ENCODE results near the gene ERI3. TPM values are rescaled to one million over a fixed set of nuclear protein-coding genes. Genes with fewer than 3 reads are reported as not detected.

Gene ERI3
- polyA plus RNA-seq, 2 of the 4 experiments (the other 2 are of a cell fraction): 43.4 to 44.7 TPM

DNA sequence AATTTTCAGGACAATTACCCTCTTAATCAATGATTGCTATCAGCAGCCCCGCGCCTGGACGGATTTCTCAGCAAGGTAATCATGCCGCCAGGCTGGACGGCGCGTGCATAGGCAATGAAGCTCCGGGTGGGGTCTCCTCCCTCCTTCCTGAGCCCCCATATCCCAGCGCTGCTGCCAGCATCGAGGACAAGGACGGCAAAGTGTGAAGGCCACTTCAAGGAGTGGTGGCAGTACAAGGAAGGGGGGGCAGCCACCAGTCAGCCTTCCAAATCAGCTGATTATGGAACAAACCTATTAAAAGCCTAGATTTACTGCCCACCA, 90.6 kb downstream of the ERI3 start:
- ChIA-PET POLR2A (no interaction called here), CTCF (interaction anchor here (1.3 kb wide), 1 partner anchor 331 kb away, joined by 3 read pairs; no protein-coding TSS in a partner anchor)
- Histone ChIP-seq H3K4me1 (no peaks in the 10 kb centered on the region), H3K4me3 (no peak overlapping the region), H3K4me2 (no peak overlapping the region), H3K9me3 (no peaks in the 10 kb centered on the region), H3K27ac (no peak overlapping the region)
- DNase-seq (ENCODE audit: low read depth in 1 of 2, low spot score in 1 of 2) (no peak), ATAC-seq (no peak), FAIRE-seq (no peak)
- 92% methylated on average over 9 of the region's 11 CpGs for WGBS (ENCODE audit: missing lambda C conversion rate)
- no peak for TF ChIP-seq HOXB13 (CRISPR knock-in tag; IDR thresholded peaks at IDR 0.05; ENCODE audit: low read depth)
- no peak for TF ChIP-seq POLR2AphosphoS2 (conservative IDR thresholded peaks at IDR 0.05; ENCODE audit: low read length)
- no peak for TF ChIP-seq MAFK (IDR thresholded peaks at IDR 0.05; ENCODE audit: partially characterized antibody)
- TF ChIP-seq ZNF302 (CRISPR knock-in tag; IDR thresholded peaks at IDR 0.05): no peak
- TF ChIP-seq JUNB (IDR thresholded peaks at IDR 0.05): no peak
- TF ChIP-seq BHLHE40 (IDR thresholded peaks at IDR 0.05; ENCODE audit: low read depth, low read length): no peak
- TF ChIP-seq EHMT2 (IDR thresholded peaks at IDR 0.05; ENCODE audit: low read depth): no peak
- no peak for TF ChIP-seq HEYL (CRISPR knock-in tag; IDR thresholded peaks at IDR 0.05)
- TF ChIP-seq CEBPB (IDR thresholded peaks at IDR 0.05): no peak
- no peak for TF ChIP-seq SMC3 (IDR thresholded peaks at IDR 0.05)
- TF ChIP-seq NPAS2 (CRISPR knock-in tag; IDR thresholded peaks at IDR 0.05; ENCODE audit: borderline replicate concordance): no peak
- TF ChIP-seq ZSCAN20 (CRISPR knock-in tag; IDR thresholded peaks at IDR 0.05): no peak
- no peak for TF ChIP-seq CHD2 (IDR thresholded peaks at IDR 0.05; ENCODE audit: low read length, partially characterized antibody)
- TF ChIP-seq RNF2 (IDR thresholded peaks at IDR 0.05; ENCODE audit: borderline replicate concordance, low read depth): no peak
- TF ChIP-seq ESRRA (IDR thresholded peaks at IDR 0.05; ENCODE audit: borderline replicate concordance, low read length): no peak
- no peak for TF ChIP-seq HOXB5 (CRISPR knock-in tag; IDR thresholded peaks at IDR 0.05)
- no peak for TF ChIP-seq JUN (IDR thresholded peaks at IDR 0.05)
- TF ChIP-seq, protein P1, sequence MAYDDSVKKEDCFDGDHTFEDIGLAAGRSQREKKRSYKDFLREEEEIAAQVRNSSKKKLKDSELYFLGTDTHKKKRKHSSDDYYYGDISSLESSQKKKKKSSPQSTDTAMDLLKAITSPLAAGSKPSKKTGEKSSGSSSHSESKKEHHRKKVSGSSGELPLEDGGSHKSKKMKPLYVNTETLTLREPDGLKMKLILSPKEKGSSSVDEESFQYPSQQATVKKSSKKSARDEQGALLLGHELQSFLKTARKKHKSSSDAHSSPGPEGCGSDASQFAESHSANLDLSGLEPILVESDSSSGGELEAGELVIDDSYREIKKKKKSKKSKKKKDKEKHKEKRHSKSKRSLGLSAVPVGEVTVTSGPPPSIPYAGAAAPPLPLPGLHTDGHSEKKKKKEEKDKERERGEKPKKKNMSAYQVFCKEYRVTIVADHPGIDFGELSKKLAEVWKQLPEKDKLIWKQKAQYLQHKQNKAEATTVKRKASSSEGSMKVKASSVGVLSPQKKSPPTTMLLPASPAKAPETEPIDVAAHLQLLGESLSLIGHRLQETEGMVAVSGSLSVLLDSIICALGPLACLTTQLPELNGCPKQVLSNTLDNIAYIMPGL (CRISPR knock-in tag; IDR thresholded peaks at IDR 0.05; ENCODE audit: borderline replicate concordance): no peak
- no peak for TF ChIP-seq CBX8 (IDR thresholded peaks at IDR 0.05)
- no peak for TF ChIP-seq NR3C1 (IDR thresholded peaks at IDR 0.05)

GRCh38 chr1:44263568-44264450, 91.2 kb downstream of the ERI3 start:
- CTCF ChIA-PET: interaction anchor here (1.3 kb wide), 1 partner anchor 331 kb away, joined by 3 read pairs; no protein-coding TSS in a partner anchor
- no peaks in the 10 kb centered on the region for H3K9me3 ChIP-seq
- H3K4me3 ChIP-seq: no peak overlapping the region
- DNase-seq (ENCODE audit: low read depth in 1 of 2, low spot score in 1 of 2): no peak
- no peak for ATAC-seq
- no peak overlapping the region for H3K27ac ChIP-seq
- no peaks in the 10 kb centered on the region for H3K4me1 ChIP-seq
- H3K4me2 ChIP-seq: no peak overlapping the region
- no peak for FAIRE-seq
- WGBS (ENCODE audit: missing lambda C conversion rate): 97% methylated on average over 9 of the region's 9 CpGs
- POLR2A ChIA-PET: no interaction called here
- no peak for TF ChIP-seq ZFP36 (IDR thresholded peaks at IDR 0.05; ENCODE audit: borderline replicate concordance, partially characterized antibody)
- no peak for TF ChIP-seq HOXB5 (CRISPR knock-in tag; IDR thresholded peaks at IDR 0.05)
- TF ChIP-seq EHMT2 (IDR thresholded peaks at IDR 0.05; ENCODE audit: low read depth): no peak
- TF ChIP-seq HOXB13 (CRISPR knock-in tag; IDR thresholded peaks at IDR 0.05; ENCODE audit: low read depth): no peak
- TF ChIP-seq ATOH8 (CRISPR knock-in tag; IDR thresholded peaks at IDR 0.05; ENCODE audit: low read depth): no peak
- no peak for TF ChIP-seq POLR2A (IDR thresholded peaks at IDR 0.05; ENCODE audit: low read length)
- TF ChIP-seq CTCF (IDR thresholded peaks at IDR 0.05): no peak
- TF ChIP-seq MAZ (IDR thresholded peaks at IDR 0.05; ENCODE audit: borderline replicate concordance, low read depth, low read length): no peak
- TF ChIP-seq MYC (IDR thresholded peaks at IDR 0.05; ENCODE audit: borderline replicate concordance, low read length): no peak
- TF ChIP-seq HOXA7 (CRISPR knock-in tag; IDR thresholded peaks at IDR 0.05): no peak
- TF ChIP-seq CBX2 (IDR thresholded peaks at IDR 0.05; ENCODE audit: borderline replicate concordance, low read depth): no peak
- no peak for TF ChIP-seq ZNF302 (CRISPR knock-in tag; IDR thresholded peaks at IDR 0.05)
- TF ChIP-seq, protein P1 (CRISPR knock-in tag; IDR thresholded peaks at IDR 0.05; ENCODE audit: borderline replicate concordance): no peak
- no peak for TF ChIP-seq TP53 (CRISPR knock-in tag; IDR thresholded peaks at IDR 0.05)
- no peak for TF ChIP-seq CHD4 (IDR thresholded peaks at IDR 0.05; ENCODE audit: borderline replicate concordance)
- no peak for TF ChIP-seq USF2 (IDR thresholded peaks at IDR 0.05)
